ENCODE data around the gene FAM107B.

FAM107B gene

GRCh38 chr10:14700546-14700945 is 74.2 kb downstream of the FAM107B start:
- no peak overlapping the region for H3K4me3 ChIP-seq
- intact Hi-C loops (cut with DNase I; ENCODE audit: low total_unique reads), result no loop called here
- DNase-seq, result no peak
- TF ChIP-seq CTCF (IDR thresholded peaks at IDR 0.05), result no peak
- H3K9me3 ChIP-seq, result no peaks in the 10 kb centered on the region
- no peak overlapping the region for H3K27ac ChIP-seq
- no peaks in the 10 kb centered on the region for H3K27me3 ChIP-seq
- no peaks in the 10 kb centered on the region for H3K4me1 ChIP-seq
- no peaks in the 10 kb centered on the region for H3K36me3 ChIP-seq

GRCh38 chr10:14699482-14699881 is 75.2 kb downstream of the FAM107B start:
- Histone ChIP-seq H3K9me3 (no peaks in the 10 kb centered on the region), H3K27me3 (no peaks in the 10 kb centered on the region), H3K36me3 (no peaks in the 10 kb centered on the region), H3K27ac (no peak overlapping the region), H3K4me3 (no peak overlapping the region), H3K4me1 (no peaks in the 10 kb centered on the region)
- no peak for TF ChIP-seq CTCF (IDR thresholded peaks at IDR 0.05)
- no peak for DNase-seq
- intact Hi-C loops (cut with DNase I; ENCODE audit: low total_unique reads), result no loop called here

GRCh38 chr10:14698829-14699170 is 75.9 kb downstream of the FAM107B start:
- no peak overlapping the region for H3K27ac ChIP-seq
- TF ChIP-seq CTCF (IDR thresholded peaks at IDR 0.05), result no peak
- no peaks in the 10 kb centered on the region for H3K27me3 ChIP-seq
- H3K4me3 ChIP-seq, result no peak overlapping the region
- intact Hi-C loops (cut with DNase I; ENCODE audit: low total_unique reads), result no loop called here
- H3K9me3 ChIP-seq, result no peaks in the 10 kb centered on the region
- H3K4me1 ChIP-seq, result no peaks in the 10 kb centered on the region
- H3K36me3 ChIP-seq, result no peaks in the 10 kb centered on the region
- DNase-seq, result no peak

GRCh38 chr10:14698111-14698828 is 76.4 kb downstream of the FAM107B start:
- intact Hi-C loops (cut with DNase I; ENCODE audit: low total_unique reads), result no loop called here

GRCh38 chr10:14697281-14697680 is 77.4 kb downstream of the FAM107B start:
- no peak overlapping the region for H3K4me3 ChIP-seq
- no peaks in the 10 kb centered on the region for H3K27me3 ChIP-seq
- H3K36me3 ChIP-seq, result no peaks in the 10 kb centered on the region
- intact Hi-C loops (cut with DNase I; ENCODE audit: low total_unique reads), result no loop called here
- H3K9me3 ChIP-seq, result no peaks in the 10 kb centered on the region
- H3K27ac ChIP-seq, result no peak overlapping the region
- DNase-seq, result no peak
- no peak for TF ChIP-seq CTCF (IDR thresholded peaks at IDR 0.05)
- H3K4me1 ChIP-seq, result no peaks in the 10 kb centered on the region

More at GRCh38 chr10:14698111-14698828, 76.4 kb downstream of the FAM107B start:
- Histone ChIP-seq H3K4me1 (no peaks in the 10 kb centered on the region), H3K4me3 (no peak overlapping the region), H3K36me3 (no peaks in the 10 kb centered on the region), H3K27me3 (no peaks in the 10 kb centered on the region), H3K27ac (no peak overlapping the region), H3K9me3 (no peaks in the 10 kb centered on the region)
- no peak for DNase-seq
- TF ChIP-seq CTCF (IDR thresholded peaks at IDR 0.05), result no peak

- no peak for DNase-seq
- intact Hi-C loops (cut with DNase I; ENCODE audit: low total_unique reads), result no loop called here
- Histone ChIP-seq H3K4me3 (no peak overlapping the region), H3K27ac (no peak overlapping the region), H3K4me1 (no peaks in the 10 kb centered on the region), H3K9me3 (no peaks in the 10 kb centered on the region), H3K36me3 (no peaks in the 10 kb centered on the region), H3K27me3 (no peaks in the 10 kb centered on the region)
- no peak for TF ChIP-seq CTCF (IDR thresholded peaks at IDR 0.05)
Observed at GRCh38 chr10:14696821-14697220, 77.9 kb downstream of the FAM107B start.

Data from tibial artery (tissue), 4 donors.